GM23338 (cell line): ENCODE measurements around the gene EP300. TPM values are rescaled to one million over a fixed set of nuclear protein-coding genes. Genes with fewer than 3 reads are reported as not detected.

Experiments used
- ATAC-seq: fragments of 200-7000 bp; cut with Tn5 transposase; 3 replicates; pipeline ENCODE4 v1.9.1; 2020
- DNase-seq: peaks from one replicate; pipeline ENCODE4 v3.0.0-alpha.2; 2015; ENCODE audit warnings: low spot score
- H2AFZ ChIP-seq: fragments of 200-600 bp; sonication (generic); 2 replicates; pipeline ENCODE4 v1.8.0; 2016; ENCODE audit warnings: antibody characterized with exemption, mild to moderate bottlenecking, moderate library complexity
- H3F3A ChIP-seq: fragments of 200-600 bp; sonication (generic); replicated peaks from 2 replicates; pipeline ENCODE4 v1.8.0; 2017; ENCODE audit warnings: antibody characterized with exemption, mixed run types, low read depth
- H3K27ac ChIP-seq: fragments of 200-600 bp; sonication (generic); 2 replicates; pipeline ENCODE4 v1.6.1; 2016; ENCODE audit warnings: low read depth
- H3K27me3 ChIP-seq: fragments of 200-600 bp; sonication (generic); 2 replicates; pipeline ENCODE4 v1.8.0; 2016; ENCODE audit warnings: mild to moderate bottlenecking, mixed run types, moderate library complexity; ENCODE audit not compliant: insufficient read depth
- H3K36me3 ChIP-seq: fragments of 200-600 bp; sonication (generic); 2 replicates; pipeline ENCODE4 v1.8.0; 2016; ENCODE audit warnings: mild to moderate bottlenecking; ENCODE audit not compliant: insufficient read depth
- H3K4me1 ChIP-seq: fragments of 200-600 bp; sonication (generic); 2 replicates; pipeline ENCODE4 v1.8.0; 2016; ENCODE audit warnings: mild to moderate bottlenecking, moderate library complexity; ENCODE audit not compliant: insufficient read depth
- H3K4me2 ChIP-seq: fragments of 200-600 bp; sonication (generic); 2 replicates; pipeline ENCODE4 v1.7.1; 2017; ENCODE audit warnings: mixed run types
- H3K4me3 ChIP-seq: fragments of 200-600 bp; sonication (generic); 2 replicates; pipeline ENCODE4 v1.6.1; 2016; ENCODE audit warnings: mixed run types
- H3K79me2 ChIP-seq: fragments of 200-600 bp; sonication (generic); replicated peaks from 2 replicates; pipeline ENCODE4 v1.8.0; 2017; ENCODE audit warnings: mild to moderate bottlenecking; ENCODE audit not compliant: insufficient read depth
- H3K9me2 ChIP-seq: fragments of 200-600 bp; sonication (generic); 2 replicates; pipeline ENCODE4 v1.8.0; 2017; ENCODE audit not compliant: insufficient read depth
- H4K20me1 ChIP-seq: fragments of 200-600 bp; sonication (generic); replicated peaks from 2 replicates; pipeline ENCODE4 v1.8.0; 2017; ENCODE audit warnings: mild to moderate bottlenecking; ENCODE audit not compliant: insufficient read depth
- H3K27ac Mint-ChIP-seq: 2 replicates; pipeline ENCODE4 v1.8.0; 2020; ENCODE audit warnings: inconsistent platforms, mild to moderate bottlenecking, moderate library complexity, mixed read lengths
- H3K27me3 Mint-ChIP-seq: 3 replicates; pipeline ENCODE4 v1.8.0; 2022; ENCODE audit warnings: low read depth, mild to moderate bottlenecking, moderate library complexity, mixed read lengths, inconsistent platforms; ENCODE audit not compliant: insufficient read depth, poor library complexity
- H3K36me3 Mint-ChIP-seq: 3 replicates; pipeline ENCODE4 v1.8.0; 2021; ENCODE audit warnings: low read depth, mild to moderate bottlenecking, inconsistent platforms, moderate library complexity, mixed read lengths
- H3K4me1 Mint-ChIP-seq: 3 replicates; pipeline ENCODE4 v1.8.0; 2020; ENCODE audit warnings: mild to moderate bottlenecking, inconsistent platforms, mixed read lengths
- H3K4me3 Mint-ChIP-seq: 3 replicates; pipeline ENCODE4 v1.8.0; 2021; ENCODE audit warnings: moderate library complexity, mild to moderate bottlenecking, inconsistent platforms, mixed read lengths
- H3K9me3 Mint-ChIP-seq: 3 replicates; pipeline ENCODE4 v1.8.0; 2020; ENCODE audit warnings: moderate library complexity, mild to moderate bottlenecking, inconsistent platforms, mixed read lengths
- CREB1 ChIP-seq: fragments of 250-450 bp; sonication (Bioruptor Pico); IDR thresholded peaks from 2 replicates; pipeline ENCODE4 v1.5.0; 2020; ENCODE audit warnings: low read depth, mild to moderate bottlenecking, moderate library complexity
- EZH2 ChIP-seq: fragments of 200-600 bp; sonication (generic); IDR thresholded peaks from one replicate; pipeline ENCODE4 v1.8.0; 2017; ENCODE audit warnings: antibody characterized with exemption, mild to moderate bottlenecking, low read depth; ENCODE audit not compliant: unreplicated experiment
- EZH2phosphoT487 ChIP-seq: fragments of 200-600 bp; sonication (generic); IDR thresholded peaks from one replicate; pipeline ENCODE4 v1.8.1; 2018; ENCODE audit warnings: antibody characterized with exemption; ENCODE audit not compliant: unreplicated experiment
- JUNB ChIP-seq: IDR thresholded peaks from one replicate; pipeline ENCODE4 v1.6.1; 2016; ENCODE audit warnings: antibody characterized with exemption; ENCODE audit not compliant: unreplicated experiment
- NANOG ChIP-seq: IDR thresholded peaks from 2 replicates; pipeline ENCODE4 v1.6.1; 2016; ENCODE audit warnings: antibody characterized with exemption, borderline replicate concordance
- POLR2AphosphoS5 ChIP-seq: IDR thresholded peaks from 2 replicates; pipeline ENCODE4 v1.6.1; 2016; ENCODE audit warnings: antibody characterized with exemption, low read depth
- STAT1 ChIP-seq: IDR thresholded peaks from one replicate; pipeline ENCODE4 v1.6.1; 2016; ENCODE audit warnings: antibody characterized with exemption; ENCODE audit not compliant: unreplicated experiment
- ZNF114 ChIP-seq: fragments of 250-450 bp; sonication (Bioruptor Pico); IDR thresholded peaks from 2 replicates; pipeline ENCODE4 v1.5.0; 2020; ENCODE audit warnings: mild to moderate bottlenecking, moderate library complexity
- ZNF331 ChIP-seq: fragments of 250-450 bp; sonication (Bioruptor Pico); IDR thresholded peaks from 2 replicates; pipeline ENCODE4 v1.5.0; 2020; ENCODE audit warnings: low read depth, mild to moderate bottlenecking, moderate library complexity
- polyA plus RNA-seq: library from polyadenylated mRNA; unstranded; fragments of >200 nt; fragmentation: Nextera tagmentation; extraction: Ambion mirVana; gene quantifications from 2 replicates; pipeline ENCODE4 v1.2.1, GENCODE V29; 2016
- total RNA-seq: library from RNA; depleted of rRNA; stranded (reverse); fragments of >200 nt; shearing (Covaris generic); gene quantifications from 2 replicates; pipeline ENCODE4 v1.2.3, GENCODE V29; 2014
- TF ChIP-seq, protein P1 (sequence below), 2 experiments: fragments of 200-600 bp in 1 of 2; sonication (generic) in 1 of 2; conservative IDR thresholded peaks; 2 replicates each; pipeline versions ENCODE4 v1.5.1 to v1.6.1; 2016 to 2017; ENCODE audit warnings: antibody characterized with exemption in 2 of 2, low read depth in 2 of 2, mild to moderate bottlenecking in 2 of 2, moderate library complexity in 1 of 2
- TF ChIP-seq, protein P2 (sequence below): IDR thresholded peaks from 2 replicates; pipeline ENCODE4 v1.6.1; 2016; ENCODE audit warnings: antibody characterized with exemption
- TF ChIP-seq, protein P3 (sequence below): IDR thresholded peaks from one replicate; pipeline ENCODE4 v1.6.1; 2018; ENCODE audit warnings: antibody characterized with exemption; ENCODE audit not compliant: unreplicated experiment
- TF ChIP-seq, protein P4 (sequence below): fragments of 250-450 bp; sonication (Bioruptor Pico); IDR thresholded peaks from 2 replicates; pipeline ENCODE4 v1.5.0; 2020; ENCODE audit warnings: mild to moderate bottlenecking, moderate library complexity

Gene EP300
- total and polyA plus RNA-seq, 2 experiments from 2014 or later = 40.7 to 129 TPM

DNA sequence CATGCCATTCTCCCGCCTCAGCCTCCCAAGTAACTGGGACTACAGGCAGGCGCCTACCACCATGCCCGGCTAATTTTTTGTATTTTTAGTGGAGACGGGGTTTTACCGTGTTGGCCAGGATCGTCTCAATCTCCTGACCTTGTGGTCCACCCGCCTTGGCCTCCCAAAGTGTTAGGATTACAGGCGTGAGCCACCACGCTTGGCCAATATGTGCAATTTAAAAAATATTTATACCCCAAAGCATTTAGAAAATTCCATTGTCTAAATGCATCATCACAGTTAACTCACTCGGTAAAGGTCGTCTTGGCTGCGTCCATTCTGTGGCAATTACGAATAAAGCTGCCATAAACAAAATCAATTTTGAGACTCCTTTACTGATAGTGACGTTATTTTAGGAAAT, 36.2 kb downstream of the EP300 start:
- Mint-ChIP-seq H3K36me3 (peaks cover 87% of the 10 kb centered on the region), H3K4me3 (no peak overlapping the region), H3K4me1 (no peaks in the 10 kb centered on the region), H3K27ac (no peak overlapping the region), H3K27me3 (peaks cover 10% of the 10 kb centered on the region), H3K9me3 (no peaks in the 10 kb centered on the region)
- TF ChIP-seq JUNB = no peak
- no peak for TF ChIP-seq EZH2phosphoT487
- TF ChIP-seq, protein P1, sequence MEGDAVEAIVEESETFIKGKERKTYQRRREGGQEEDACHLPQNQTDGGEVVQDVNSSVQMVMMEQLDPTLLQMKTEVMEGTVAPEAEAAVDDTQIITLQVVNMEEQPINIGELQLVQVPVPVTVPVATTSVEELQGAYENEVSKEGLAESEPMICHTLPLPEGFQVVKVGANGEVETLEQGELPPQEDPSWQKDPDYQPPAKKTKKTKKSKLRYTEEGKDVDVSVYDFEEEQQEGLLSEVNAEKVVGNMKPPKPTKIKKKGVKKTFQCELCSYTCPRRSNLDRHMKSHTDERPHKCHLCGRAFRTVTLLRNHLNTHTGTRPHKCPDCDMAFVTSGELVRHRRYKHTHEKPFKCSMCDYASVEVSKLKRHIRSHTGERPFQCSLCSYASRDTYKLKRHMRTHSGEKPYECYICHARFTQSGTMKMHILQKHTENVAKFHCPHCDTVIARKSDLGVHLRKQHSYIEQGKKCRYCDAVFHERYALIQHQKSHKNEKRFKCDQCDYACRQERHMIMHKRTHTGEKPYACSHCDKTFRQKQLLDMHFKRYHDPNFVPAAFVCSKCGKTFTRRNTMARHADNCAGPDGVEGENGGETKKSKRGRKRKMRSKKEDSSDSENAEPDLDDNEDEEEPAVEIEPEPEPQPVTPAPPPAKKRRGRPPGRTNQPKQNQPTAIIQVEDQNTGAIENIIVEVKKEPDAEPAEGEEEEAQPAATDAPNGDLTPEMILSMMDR (conservative IDR thresholded peaks at IDR 0.05; ENCODE audit: low read depth in 2 of 2) = no peak
- TF ChIP-seq STAT1 = no peak
- TF ChIP-seq, protein P2, sequence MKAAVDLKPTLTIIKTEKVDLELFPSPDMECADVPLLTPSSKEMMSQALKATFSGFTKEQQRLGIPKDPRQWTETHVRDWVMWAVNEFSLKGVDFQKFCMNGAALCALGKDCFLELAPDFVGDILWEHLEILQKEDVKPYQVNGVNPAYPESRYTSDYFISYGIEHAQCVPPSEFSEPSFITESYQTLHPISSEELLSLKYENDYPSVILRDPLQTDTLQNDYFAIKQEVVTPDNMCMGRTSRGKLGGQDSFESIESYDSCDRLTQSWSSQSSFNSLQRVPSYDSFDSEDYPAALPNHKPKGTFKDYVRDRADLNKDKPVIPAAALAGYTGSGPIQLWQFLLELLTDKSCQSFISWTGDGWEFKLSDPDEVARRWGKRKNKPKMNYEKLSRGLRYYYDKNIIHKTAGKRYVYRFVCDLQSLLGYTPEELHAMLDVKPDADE = no peak
- TF ChIP-seq, protein P3, sequence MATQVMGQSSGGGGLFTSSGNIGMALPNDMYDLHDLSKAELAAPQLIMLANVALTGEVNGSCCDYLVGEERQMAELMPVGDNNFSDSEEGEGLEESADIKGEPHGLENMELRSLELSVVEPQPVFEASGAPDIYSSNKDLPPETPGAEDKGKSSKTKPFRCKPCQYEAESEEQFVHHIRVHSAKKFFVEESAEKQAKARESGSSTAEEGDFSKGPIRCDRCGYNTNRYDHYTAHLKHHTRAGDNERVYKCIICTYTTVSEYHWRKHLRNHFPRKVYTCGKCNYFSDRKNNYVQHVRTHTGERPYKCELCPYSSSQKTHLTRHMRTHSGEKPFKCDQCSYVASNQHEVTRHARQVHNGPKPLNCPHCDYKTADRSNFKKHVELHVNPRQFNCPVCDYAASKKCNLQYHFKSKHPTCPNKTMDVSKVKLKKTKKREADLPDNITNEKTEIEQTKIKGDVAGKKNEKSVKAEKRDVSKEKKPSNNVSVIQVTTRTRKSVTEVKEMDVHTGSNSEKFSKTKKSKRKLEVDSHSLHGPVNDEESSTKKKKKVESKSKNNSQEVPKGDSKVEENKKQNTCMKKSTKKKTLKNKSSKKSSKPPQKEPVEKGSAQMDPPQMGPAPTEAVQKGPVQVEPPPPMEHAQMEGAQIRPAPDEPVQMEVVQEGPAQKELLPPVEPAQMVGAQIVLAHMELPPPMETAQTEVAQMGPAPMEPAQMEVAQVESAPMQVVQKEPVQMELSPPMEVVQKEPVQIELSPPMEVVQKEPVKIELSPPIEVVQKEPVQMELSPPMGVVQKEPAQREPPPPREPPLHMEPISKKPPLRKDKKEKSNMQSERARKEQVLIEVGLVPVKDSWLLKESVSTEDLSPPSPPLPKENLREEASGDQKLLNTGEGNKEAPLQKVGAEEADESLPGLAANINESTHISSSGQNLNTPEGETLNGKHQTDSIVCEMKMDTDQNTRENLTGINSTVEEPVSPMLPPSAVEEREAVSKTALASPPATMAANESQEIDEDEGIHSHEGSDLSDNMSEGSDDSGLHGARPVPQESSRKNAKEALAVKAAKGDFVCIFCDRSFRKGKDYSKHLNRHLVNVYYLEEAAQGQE = no peak
- no peak for TF ChIP-seq POLR2AphosphoS5
- TF ChIP-seq ZNF331 (CRISPR knock-in tag) = no peak
- TF ChIP-seq ZNF114 (CRISPR knock-in tag) = no peak
- TF ChIP-seq CREB1 (CRISPR knock-in tag) = no peak
- TF ChIP-seq NANOG = no peak
- TF ChIP-seq, protein P4, sequence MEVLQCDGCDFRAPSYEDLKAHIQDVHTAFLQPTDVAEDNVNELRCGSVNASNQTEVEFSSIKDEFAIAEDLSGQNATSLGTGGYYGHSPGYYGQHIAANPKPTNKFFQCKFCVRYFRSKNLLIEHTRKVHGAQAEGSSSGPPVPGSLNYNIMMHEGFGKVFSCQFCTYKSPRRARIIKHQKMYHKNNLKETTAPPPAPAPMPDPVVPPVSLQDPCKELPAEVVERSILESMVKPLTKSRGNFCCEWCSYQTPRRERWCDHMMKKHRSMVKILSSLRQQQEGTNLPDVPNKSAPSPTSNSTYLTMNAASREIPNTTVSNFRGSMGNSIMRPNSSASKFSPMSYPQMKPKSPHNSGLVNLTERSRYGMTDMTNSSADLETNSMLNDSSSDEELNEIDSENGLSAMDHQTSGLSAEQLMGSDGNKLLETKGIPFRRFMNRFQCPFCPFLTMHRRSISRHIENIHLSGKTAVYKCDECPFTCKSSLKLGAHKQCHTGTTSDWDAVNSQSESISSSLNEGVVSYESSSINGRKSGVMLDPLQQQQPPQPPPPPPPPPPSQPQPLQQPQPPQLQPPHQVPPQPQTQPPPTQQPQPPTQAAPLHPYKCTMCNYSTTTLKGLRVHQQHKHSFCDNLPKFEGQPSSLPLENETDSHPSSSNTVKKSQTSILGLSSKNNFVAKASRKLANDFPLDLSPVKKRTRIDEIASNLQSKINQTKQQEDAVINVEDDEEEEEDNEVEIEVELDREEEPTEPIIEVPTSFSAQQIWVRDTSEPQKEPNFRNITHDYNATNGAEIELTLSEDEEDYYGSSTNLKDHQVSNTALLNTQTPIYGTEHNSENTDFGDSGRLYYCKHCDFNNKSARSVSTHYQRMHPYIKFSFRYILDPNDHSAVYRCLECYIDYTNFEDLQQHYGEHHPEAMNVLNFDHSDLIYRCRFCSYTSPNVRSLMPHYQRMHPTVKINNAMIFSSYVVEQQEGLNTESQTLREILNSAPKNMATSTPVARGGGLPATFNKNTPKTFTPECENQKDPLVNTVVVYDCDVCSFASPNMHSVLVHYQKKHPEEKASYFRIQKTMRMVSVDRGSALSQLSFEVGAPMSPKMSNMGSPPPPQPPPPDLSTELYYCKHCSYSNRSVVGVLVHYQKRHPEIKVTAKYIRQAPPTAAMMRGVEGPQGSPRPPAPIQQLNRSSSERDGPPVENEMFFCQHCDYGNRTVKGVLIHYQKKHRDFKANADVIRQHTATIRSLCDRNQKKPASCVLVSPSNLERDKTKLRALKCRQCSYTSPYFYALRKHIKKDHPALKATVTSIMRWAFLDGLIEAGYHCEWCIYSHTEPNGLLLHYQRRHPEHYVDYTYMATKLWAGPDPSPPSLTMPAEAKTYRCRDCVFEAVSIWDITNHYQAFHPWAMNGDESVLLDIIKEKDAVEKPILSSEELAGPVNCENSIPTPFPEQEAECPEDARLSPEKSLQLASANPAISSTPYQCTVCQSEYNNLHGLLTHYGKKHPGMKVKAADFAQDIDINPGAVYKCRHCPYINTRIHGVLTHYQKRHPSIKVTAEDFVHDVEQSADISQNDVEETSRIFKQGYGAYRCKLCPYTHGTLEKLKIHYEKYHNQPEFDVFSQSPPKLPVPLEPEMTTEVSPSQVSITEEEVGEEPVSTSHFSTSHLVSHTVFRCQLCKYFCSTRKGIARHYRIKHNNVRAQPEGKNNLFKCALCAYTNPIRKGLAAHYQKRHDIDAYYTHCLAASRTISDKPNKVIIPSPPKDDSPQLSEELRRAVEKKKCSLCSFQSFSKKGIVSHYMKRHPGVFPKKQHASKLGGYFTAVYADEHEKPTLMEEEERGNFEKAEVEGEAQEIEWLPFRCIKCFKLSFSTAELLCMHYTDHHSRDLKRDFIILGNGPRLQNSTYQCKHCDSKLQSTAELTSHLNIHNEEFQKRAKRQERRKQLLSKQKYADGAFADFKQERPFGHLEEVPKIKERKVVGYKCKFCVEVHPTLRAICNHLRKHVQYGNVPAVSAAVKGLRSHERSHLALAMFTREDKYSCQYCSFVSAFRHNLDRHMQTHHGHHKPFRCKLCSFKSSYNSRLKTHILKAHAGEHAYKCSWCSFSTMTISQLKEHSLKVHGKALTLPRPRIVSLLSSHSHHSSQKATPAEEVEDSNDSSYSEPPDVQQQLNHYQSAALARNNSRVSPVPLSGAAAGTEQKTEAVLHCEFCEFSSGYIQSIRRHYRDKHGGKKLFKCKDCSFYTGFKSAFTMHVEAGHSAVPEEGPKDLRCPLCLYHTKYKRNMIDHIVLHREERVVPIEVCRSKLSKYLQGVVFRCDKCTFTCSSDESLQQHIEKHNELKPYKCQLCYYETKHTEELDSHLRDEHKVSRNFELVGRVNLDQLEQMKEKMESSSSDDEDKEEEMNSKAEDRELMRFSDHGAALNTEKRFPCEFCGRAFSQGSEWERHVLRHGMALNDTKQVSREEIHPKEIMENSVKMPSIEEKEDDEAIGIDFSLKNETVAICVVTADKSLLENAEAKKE (CRISPR knock-in tag) = no peak
- no peak for TF ChIP-seq EZH2
- Histone ChIP-seq H3K36me3 (peaks cover 81% of the 10 kb centered on the region), H3K79me2 (peaks cover 75% of the 10 kb centered on the region), H4K20me1 (peaks cover 65% of the 10 kb centered on the region), H3K4me1 (no peaks in the 10 kb centered on the region), H3F3A (peaks cover 11% of the 10 kb centered on the region; the same call in 1 of the 2 replicates), H3K4me2 (no peak overlapping the region), H2AFZ (no peak overlapping the region), H3K27ac (no peak overlapping the region), H3K4me3 (no peak overlapping the region), H3K27me3 (no peaks in the 10 kb centered on the region), H3K9me2 (no peaks in the 10 kb centered on the region)
- no peak for DNase-seq
- ATAC-seq = no peak
